Measurements from ENCODE around the gene OSBPL7. TPM values are rescaled to one million over a fixed set of nuclear protein-coding genes. Genes with fewer than 3 reads are reported as not detected.

The OSBPL7 gene
- total and polyA plus RNA-seq, 4 experiments from 2014 or later: 1.6 to 50.4 (median 27.2) TPM

- intact Hi-C loops (cut with micrococcal nuclease): no loop called here
- Histone ChIP-seq H3K27me3 (ENCODE audit: insufficient read depth, low read length) (no peaks in the 10 kb centered on the region), H3K4me1 (ENCODE audit: insufficient read depth, low read length) (peaks cover 18% of the 10 kb centered on the region), H3K9me3 (ENCODE audit: control insufficient read depth in 1 of 2, low read length in 2 of 2) (no peaks in the 10 kb centered on the region), H3K4me3 (ENCODE audit: low read length in 2 of 2) (no peak overlapping the region), H3K27ac (ENCODE audit: low read depth, low read length) (no peak overlapping the region), H3K36me3 (ENCODE audit: insufficient read depth, low read length) (no peaks in the 10 kb centered on the region)
- Mint-ChIP-seq H3K4me3 (no peak overlapping the region), H3K27ac (peak overlapping the region in 1 of 7 donors; percentile 37), H3K9me3 (no peaks in the 10 kb centered on the region), H3K27me3 (peaks cover 7 to 13% of the 10 kb centered on the region in 2 donors), H3K4me1 (peaks cover 0 to 18% (median 14%) of the 10 kb centered on the region in 4 donors), H3K36me3 (no peaks in the 10 kb centered on the region)
- DNase-seq: no peak
- ChIA-PET POLR2A (ENCODE audit: partially characterized antibody) (interaction anchor here (0.9 kb wide), 3 partner anchors 17 to 24 kb away, joined by 3 read pairs; partner anchors contain the start of gene SCRN2), CTCF (ENCODE audit: partially characterized antibody) (interaction anchor here (1.4 to 2.1 kb wide), 2 partner anchors 15 to 23 kb away, joined by 3 to 8 read pairs; partner anchors contain the start of gene SCRN2)
These were observed 43.2 kb upstream of the OSBPL7 start for GRCh38 chr17:47864791-47865216.

GRCh38 chr17:47862621-47863440 lies 41.2 kb upstream of the OSBPL7 start:
- no peak overlapping the region for H3K27ac Mint-ChIP-seq
- intact Hi-C loops (cut with micrococcal nuclease): no loop called here

GRCh38 chr17:47860386-47860785 lies 38.8 kb upstream of the OSBPL7 start:
- H3K4me1 Mint-ChIP-seq: peaks cover 0 to 17% (median 13%) of the 10 kb centered on the region in 4 donors
- H3K4me3 Mint-ChIP-seq: no peak overlapping the region
- Histone ChIP-seq H3K27me3 (ENCODE audit: insufficient read depth, low read length) (no peaks in the 10 kb centered on the region), H3K27ac (ENCODE audit: low read depth, low read length) (no peak overlapping the region), H3K4me1 (ENCODE audit: insufficient read depth, low read length) (peaks cover 18% of the 10 kb centered on the region), H3K36me3 (ENCODE audit: insufficient read depth, low read length) (no peaks in the 10 kb centered on the region), H3K4me3 (ENCODE audit: low read length in 2 of 2) (no peak overlapping the region), H3K9me3 (ENCODE audit: control insufficient read depth in 1 of 2, low read length in 2 of 2) (no peaks in the 10 kb centered on the region)
- no peaks in the 10 kb centered on the region for H3K9me3 Mint-ChIP-seq
- no peaks in the 10 kb centered on the region for H3K36me3 Mint-ChIP-seq
- no peak for DNase-seq
- CTCF ChIA-PET (ENCODE audit: partially characterized antibody): interaction anchor here (1.1 to 1.2 kb wide), 3 partner anchors 18 to 35 kb away, joined by 3 to 4 read pairs (median 3); no protein-coding TSS in a partner anchor
- peak overlapping the region in 1 of 7 donors; percentile 68 for H3K27ac Mint-ChIP-seq
- intact Hi-C loops (cut with micrococcal nuclease): no loop called here
- POLR2A ChIA-PET (ENCODE audit: partially characterized antibody): no interaction called here
- peaks cover 7 to 31% of the 10 kb centered on the region in 2 donors for H3K27me3 Mint-ChIP-seq

More at GRCh38 chr17:47862621-47863440, 41.2 kb upstream of the OSBPL7 start:
- POLR2A ChIA-PET (ENCODE audit: partially characterized antibody): interaction anchor here (0.5 to 1.4 kb wide), 7 partner anchors 10 to 695 kb away, joined by 3 to 5 read pairs (median 4); partner anchors contain the start of genes LRRC46 and MRPL10
- H3K4me3 Mint-ChIP-seq: peak overlapping the region in 1 of 8 donors; percentile 11
- no peaks in the 10 kb centered on the region for H3K9me3 Mint-ChIP-seq
- no peaks in the 10 kb centered on the region for H3K36me3 Mint-ChIP-seq
- DNase-seq: no peak
- no peak overlapping the region for H3K4me3 ChIP-seq (ENCODE audit: low read length in 2 of 2)
- CTCF ChIA-PET (ENCODE audit: partially characterized antibody): interaction anchor here (0.9 to 2.5 kb wide), 4 partner anchors 16 to 27 kb away, joined by 5 to 16 read pairs (median 6); partner anchors contain the start of gene SCRN2
- H3K4me1 Mint-ChIP-seq: peaks cover 0 to 18% (median 14%) of the 10 kb centered on the region in 4 donors
- no peaks in the 10 kb centered on the region for H3K36me3 ChIP-seq (ENCODE audit: insufficient read depth, low read length)
- no peaks in the 10 kb centered on the region for H3K9me3 ChIP-seq (ENCODE audit: control insufficient read depth in 1 of 2, low read length in 2 of 2)
- H3K4me1 ChIP-seq (ENCODE audit: insufficient read depth, low read length): peaks cover 18% of the 10 kb centered on the region
- H3K27me3 Mint-ChIP-seq: peaks cover 12 to 20% of the 10 kb centered on the region in 2 donors
- no peak overlapping the region for H3K27ac ChIP-seq (ENCODE audit: low read depth, low read length)
- H3K27me3 ChIP-seq (ENCODE audit: insufficient read depth, low read length): no peaks in the 10 kb centered on the region

GRCh38 chr17:47857551-47858455 lies 36.2 kb upstream of the OSBPL7 start:
- Histone ChIP-seq H3K4me3 (ENCODE audit: low read length in 2 of 2) (no peak overlapping the region), H3K9me3 (ENCODE audit: control insufficient read depth in 1 of 2, low read length in 2 of 2) (no peaks in the 10 kb centered on the region), H3K27ac (ENCODE audit: low read depth, low read length) (no peak overlapping the region), H3K36me3 (ENCODE audit: insufficient read depth, low read length) (no peaks in the 10 kb centered on the region), H3K27me3 (ENCODE audit: insufficient read depth, low read length) (peaks cover 11% of the 10 kb centered on the region), H3K4me1 (ENCODE audit: insufficient read depth, low read length) (peaks cover 6% of the 10 kb centered on the region)
- H3K27ac Mint-ChIP-seq: no peak overlapping the region
- ChIA-PET CTCF (ENCODE audit: partially characterized antibody) (interaction anchor here (1.0 to 2.2 kb wide), 2 partner anchors 27 to 32 kb away, joined by 3 to 6 read pairs; no protein-coding TSS in a partner anchor), POLR2A (ENCODE audit: partially characterized antibody) (no interaction called here)
- peaks cover 27 to 52% of the 10 kb centered on the region in 2 donors for H3K27me3 Mint-ChIP-seq
- H3K4me1 Mint-ChIP-seq: peaks cover 0 to 6% (median 4%) of the 10 kb centered on the region in 4 donors
- intact Hi-C loops (cut with micrococcal nuclease): no loop called here
- no peaks in the 10 kb centered on the region for H3K36me3 Mint-ChIP-seq
- no peak overlapping the region for H3K4me3 Mint-ChIP-seq
- DNase-seq: no peak
- H3K9me3 Mint-ChIP-seq: no peaks in the 10 kb centered on the region

- intact Hi-C loops (cut with micrococcal nuclease): no loop called here
- H3K36me3 Mint-ChIP-seq: no peaks in the 10 kb centered on the region
- ChIA-PET CTCF (ENCODE audit: partially characterized antibody) (interaction anchor here (1.0 to 3.2 kb wide), 4 partner anchors 15 to 33 kb away, joined by 3 to 24 read pairs (median 10); partner anchors contain the start of gene SCRN2), POLR2A (ENCODE audit: partially characterized antibody) (no interaction called here)
- no peaks in the 10 kb centered on the region for H3K9me3 ChIP-seq (ENCODE audit: control insufficient read depth in 1 of 2, low read length in 2 of 2)
- peaks cover 11% of the 10 kb centered on the region for H3K4me1 ChIP-seq (ENCODE audit: insufficient read depth, low read length)
- no peak overlapping the region for H3K27ac Mint-ChIP-seq
- peaks cover 34 to 60% of the 10 kb centered on the region in 2 donors for H3K27me3 Mint-ChIP-seq
- no peak overlapping the region for H3K4me3 Mint-ChIP-seq
- no peaks in the 10 kb centered on the region for H3K9me3 Mint-ChIP-seq
- no peak for DNase-seq
- H3K27me3 ChIP-seq (ENCODE audit: insufficient read depth, low read length): peaks cover 21% of the 10 kb centered on the region
- no peak overlapping the region for H3K27ac ChIP-seq (ENCODE audit: low read depth, low read length)
- peaks cover 6 to 9% (median 8%) of the 10 kb centered on the region in 4 donors for H3K4me1 Mint-ChIP-seq
- H3K36me3 ChIP-seq (ENCODE audit: insufficient read depth, low read length): no peaks in the 10 kb centered on the region
- H3K4me3 ChIP-seq (ENCODE audit: low read length in 2 of 2): no peak overlapping the region
These were observed 35.2 kb upstream of the OSBPL7 start for GRCh38 chr17:47856830-47857229.

- Mint-ChIP-seq H3K4me3 (no peak overlapping the region), H3K27ac (no peak overlapping the region), H3K4me1 (peaks cover 6 to 12% (median 9%) of the 10 kb centered on the region in 4 donors), H3K9me3 (no peaks in the 10 kb centered on the region), H3K27me3 (peaks cover 34 to 64% of the 10 kb centered on the region in 2 donors), H3K36me3 (no peaks in the 10 kb centered on the region)
- no peak for DNase-seq
- H3K27ac ChIP-seq (ENCODE audit: low read depth, low read length): no peak overlapping the region
- no peak overlapping the region for H3K4me3 ChIP-seq (ENCODE audit: low read length in 2 of 2)
- H3K9me3 ChIP-seq (ENCODE audit: control insufficient read depth in 1 of 2, low read length in 2 of 2): no peaks in the 10 kb centered on the region
- intact Hi-C loops (cut with micrococcal nuclease): no loop called here
- H3K4me1 ChIP-seq (ENCODE audit: insufficient read depth, low read length): peaks cover 19% of the 10 kb centered on the region
- ChIA-PET POLR2A (ENCODE audit: partially characterized antibody) (no interaction called here), CTCF (ENCODE audit: partially characterized antibody) (interaction anchor here (1.3 to 3.2 kb wide), 3 partner anchors 10 to 34 kb away, joined by 3 to 24 read pairs (median 14); partner anchors contain the start of gene SCRN2)
- H3K27me3 ChIP-seq (ENCODE audit: insufficient read depth, low read length): peaks cover 22% of the 10 kb centered on the region
- H3K36me3 ChIP-seq (ENCODE audit: insufficient read depth, low read length): no peaks in the 10 kb centered on the region
These were observed 34.1 kb upstream of the OSBPL7 start for GRCh38 chr17:47855737-47856136.
